Measurements from ENCODE around the gene THEMIS. TPM values are rescaled to one million over a fixed set of nuclear protein-coding genes. Genes with fewer than 3 reads are reported as not detected.

THEMIS gene
- total RNA-seq, 1 experiment from 2014 or later: not detected

DNA sequence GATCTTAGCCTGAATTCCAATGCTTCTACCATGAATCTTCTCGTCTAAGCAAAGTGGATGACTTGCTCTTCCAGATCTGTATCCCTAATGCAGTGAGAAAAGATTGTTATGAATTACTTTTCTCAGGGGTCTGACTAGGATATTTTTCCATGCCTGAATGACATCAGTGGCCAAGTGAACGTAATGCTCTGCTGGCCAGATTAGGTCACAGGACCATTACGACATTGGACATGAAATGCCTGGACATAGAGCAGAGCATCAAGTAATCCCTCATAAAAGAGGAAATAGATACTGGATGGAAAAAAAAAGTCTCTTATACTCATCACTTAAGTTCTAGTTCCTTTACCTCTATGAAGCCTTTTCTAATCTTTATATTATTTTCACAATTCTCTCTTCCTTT, 12.1 kb upstream of the THEMIS start:
- Histone ChIP-seq H3K27me3 (replicated peaks; ENCODE audit: insufficient read depth, low read depth, low read length, poor library complexity) (no peaks in the 10 kb centered on the region), H3K9me3 (ENCODE audit: low read depth, low read length, poor library complexity, severe bottlenecking) (no peaks in the 10 kb centered on the region), H3K27ac (ENCODE audit: low read depth, low read length, poor library complexity, severe bottlenecking) (no peak overlapping the region), H3K4me3 (ENCODE audit: low read depth, low read length, poor library complexity, severe bottlenecking) (no peak overlapping the region), H3K4me1 (ENCODE audit: insufficient read depth, low read length, poor library complexity, severe bottlenecking) (no peaks in the 10 kb centered on the region), H3K36me3 (ENCODE audit: insufficient read depth, low read length, poor library complexity, severe bottlenecking) (no peaks in the 10 kb centered on the region)
- DNase-seq (ENCODE audit: low spot score): no peak
- no peak for TF ChIP-seq EZH2 (IDR thresholded peaks at IDR 0.05; ENCODE audit: borderline replicate concordance, low read depth, low read length, poor library complexity, severe bottlenecking)
- TF ChIP-seq, protein P1, sequence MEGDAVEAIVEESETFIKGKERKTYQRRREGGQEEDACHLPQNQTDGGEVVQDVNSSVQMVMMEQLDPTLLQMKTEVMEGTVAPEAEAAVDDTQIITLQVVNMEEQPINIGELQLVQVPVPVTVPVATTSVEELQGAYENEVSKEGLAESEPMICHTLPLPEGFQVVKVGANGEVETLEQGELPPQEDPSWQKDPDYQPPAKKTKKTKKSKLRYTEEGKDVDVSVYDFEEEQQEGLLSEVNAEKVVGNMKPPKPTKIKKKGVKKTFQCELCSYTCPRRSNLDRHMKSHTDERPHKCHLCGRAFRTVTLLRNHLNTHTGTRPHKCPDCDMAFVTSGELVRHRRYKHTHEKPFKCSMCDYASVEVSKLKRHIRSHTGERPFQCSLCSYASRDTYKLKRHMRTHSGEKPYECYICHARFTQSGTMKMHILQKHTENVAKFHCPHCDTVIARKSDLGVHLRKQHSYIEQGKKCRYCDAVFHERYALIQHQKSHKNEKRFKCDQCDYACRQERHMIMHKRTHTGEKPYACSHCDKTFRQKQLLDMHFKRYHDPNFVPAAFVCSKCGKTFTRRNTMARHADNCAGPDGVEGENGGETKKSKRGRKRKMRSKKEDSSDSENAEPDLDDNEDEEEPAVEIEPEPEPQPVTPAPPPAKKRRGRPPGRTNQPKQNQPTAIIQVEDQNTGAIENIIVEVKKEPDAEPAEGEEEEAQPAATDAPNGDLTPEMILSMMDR (conservative IDR thresholded peaks at IDR 0.05; ENCODE audit: low read depth, low read length): no peak
- intact Hi-C loops (cut with micrococcal nuclease; ENCODE audit: unreplicated experiment): no loop called here
- ChIA-PET CTCF (no interaction called here), POLR2A (ENCODE audit: low non-redundant PET) (no interaction called here)
- no TSS peak for BruUV-seq (replicated peaks)

DNA sequence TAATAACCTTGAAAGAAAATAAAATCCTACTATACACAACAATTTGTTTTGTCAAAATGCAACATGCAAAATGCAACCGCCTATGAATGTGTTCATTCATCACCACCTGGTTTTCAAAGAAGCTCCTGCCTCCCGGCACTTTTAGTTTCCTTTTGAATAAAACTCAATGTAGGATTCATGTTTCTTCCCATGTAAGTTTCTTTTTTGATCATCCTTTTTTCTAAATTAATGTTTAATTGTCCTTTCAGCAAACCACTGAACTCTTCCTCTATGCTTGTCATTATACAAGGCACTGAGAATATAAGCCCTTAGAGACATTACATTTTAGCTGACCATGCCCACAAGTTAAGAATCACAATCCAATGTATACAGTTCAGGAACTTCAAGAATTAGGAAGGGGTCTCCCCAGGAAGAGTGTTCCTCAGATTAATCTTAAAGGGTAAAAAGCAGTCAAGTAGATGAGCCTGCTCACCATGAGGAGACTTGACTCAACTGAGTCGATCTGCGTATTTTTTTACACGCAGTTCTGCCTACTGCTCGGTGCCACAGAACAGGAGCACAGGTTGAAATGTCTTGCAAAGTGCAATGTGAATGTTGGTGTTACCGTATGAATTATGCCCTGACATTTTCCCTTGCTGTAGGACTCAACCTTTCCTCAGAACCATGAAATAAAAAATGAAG, 7.2 kb upstream of the THEMIS start:
- BruUV-seq (replicated peaks): no TSS peak
- intact Hi-C loops (cut with micrococcal nuclease; ENCODE audit: unreplicated experiment): no loop called here
- H3K36me3 ChIP-seq (ENCODE audit: insufficient read depth, low read length, poor library complexity, severe bottlenecking): no peaks in the 10 kb centered on the region
- TF ChIP-seq, protein P1 (conservative IDR thresholded peaks at IDR 0.05; ENCODE audit: low read depth, low read length): no peak
- TF ChIP-seq EZH2 (IDR thresholded peaks at IDR 0.05; ENCODE audit: borderline replicate concordance, low read depth, low read length, poor library complexity, severe bottlenecking): no peak
- no peak for DNase-seq (ENCODE audit: low spot score)
- H3K9me3 ChIP-seq (ENCODE audit: low read depth, low read length, poor library complexity, severe bottlenecking): no peaks in the 10 kb centered on the region
- ChIA-PET POLR2A (ENCODE audit: low non-redundant PET) (no interaction called here), CTCF (no interaction called here)
- H3K4me1 ChIP-seq (ENCODE audit: insufficient read depth, low read length, poor library complexity, severe bottlenecking): no peaks in the 10 kb centered on the region
- no peak overlapping the region for H3K27ac ChIP-seq (ENCODE audit: low read depth, low read length, poor library complexity, severe bottlenecking)
- no peaks in the 10 kb centered on the region for H3K27me3 ChIP-seq (replicated peaks; ENCODE audit: insufficient read depth, low read depth, low read length, poor library complexity)
- no peak overlapping the region for H3K4me3 ChIP-seq (ENCODE audit: low read depth, low read length, poor library complexity, severe bottlenecking)

GRCh38 chr6:127904160-127904559, 3.3 kb upstream of the THEMIS start:
- H3K4me1 ChIP-seq (ENCODE audit: insufficient read depth, low read length, poor library complexity, severe bottlenecking): no peaks in the 10 kb centered on the region
- no peak overlapping the region for H3K27ac ChIP-seq (ENCODE audit: low read depth, low read length, poor library complexity, severe bottlenecking)
- no peaks in the 10 kb centered on the region for H3K9me3 ChIP-seq (ENCODE audit: low read depth, low read length, poor library complexity, severe bottlenecking)
- ChIA-PET POLR2A (ENCODE audit: low non-redundant PET) (no interaction called here), CTCF (no interaction called here)
- TF ChIP-seq, protein P1 (conservative IDR thresholded peaks at IDR 0.05; ENCODE audit: low read depth, low read length): no peak
- no peak overlapping the region for H3K4me3 ChIP-seq (ENCODE audit: low read depth, low read length, poor library complexity, severe bottlenecking)
- no peak for DNase-seq (ENCODE audit: low spot score)
- no TSS peak for BruUV-seq (replicated peaks)
- H3K36me3 ChIP-seq (ENCODE audit: insufficient read depth, low read length, poor library complexity, severe bottlenecking): no peaks in the 10 kb centered on the region
- intact Hi-C loops (cut with micrococcal nuclease; ENCODE audit: unreplicated experiment): no loop called here
- no peaks in the 10 kb centered on the region for H3K27me3 ChIP-seq (replicated peaks; ENCODE audit: insufficient read depth, low read depth, low read length, poor library complexity)

Measured in A673 (cell line).